GM18502 (cell line): ENCODE results near the gene HLA-C.
"Not testable (repeated sequence)": the region's sequence is repeated elsewhere in the genome, so short reads cannot be mapped to it uniquely, and the experiment has no call there.

Experiments
- ATAC-seq: cut with Tn5 transposase; IDR thresholded peaks from one replicate; pipeline ENCODE4 v1.9.1; 2021; ENCODE audit warnings: mild to moderate bottlenecking; ENCODE audit not compliant: unreplicated experiment, poor library complexity

The HLA-C gene

DNA sequence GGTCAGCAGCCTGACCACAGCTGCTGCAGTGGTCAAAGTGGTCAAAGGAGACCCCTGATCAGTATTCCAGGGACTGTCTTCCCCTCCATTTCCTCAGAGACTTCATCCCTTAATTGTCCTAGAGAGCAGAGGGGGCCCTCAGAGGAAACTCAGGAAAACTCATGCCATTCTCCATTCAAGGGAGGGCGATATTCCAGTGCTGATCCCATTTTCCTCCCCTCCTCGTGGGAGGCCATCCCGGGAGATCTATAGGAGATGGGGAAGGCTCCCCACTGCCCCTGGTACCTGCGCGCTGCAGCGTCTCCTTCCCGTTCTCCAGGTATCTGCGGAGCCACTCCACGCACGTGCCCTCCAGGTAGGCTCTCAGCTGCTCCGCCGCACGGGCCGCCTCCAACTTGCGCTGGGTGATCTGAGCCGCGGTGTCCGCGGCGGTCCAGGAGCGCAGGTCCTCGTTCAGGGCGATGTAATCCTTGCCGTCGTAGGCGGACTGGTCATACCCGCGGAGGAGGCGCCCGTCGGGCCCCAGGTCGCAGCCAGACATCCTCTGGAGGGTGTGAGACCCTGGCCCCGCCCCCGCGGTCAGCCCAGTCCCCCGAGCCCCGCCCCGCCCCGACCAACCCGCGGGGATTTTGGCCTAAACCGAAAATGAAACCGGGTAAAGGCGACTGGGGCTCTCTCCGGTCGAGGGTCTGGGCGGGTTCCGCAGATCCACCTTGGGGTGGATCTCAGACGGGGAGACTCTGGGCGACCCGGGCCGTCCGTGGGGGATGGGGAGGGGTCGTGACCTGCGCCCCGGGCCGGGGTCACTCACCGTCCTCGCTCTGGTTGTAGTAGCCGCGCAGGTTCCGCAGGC lies 878 bp downstream of the HLA-C start:
- peak; percentile 38 for ATAC-seq

DNA sequence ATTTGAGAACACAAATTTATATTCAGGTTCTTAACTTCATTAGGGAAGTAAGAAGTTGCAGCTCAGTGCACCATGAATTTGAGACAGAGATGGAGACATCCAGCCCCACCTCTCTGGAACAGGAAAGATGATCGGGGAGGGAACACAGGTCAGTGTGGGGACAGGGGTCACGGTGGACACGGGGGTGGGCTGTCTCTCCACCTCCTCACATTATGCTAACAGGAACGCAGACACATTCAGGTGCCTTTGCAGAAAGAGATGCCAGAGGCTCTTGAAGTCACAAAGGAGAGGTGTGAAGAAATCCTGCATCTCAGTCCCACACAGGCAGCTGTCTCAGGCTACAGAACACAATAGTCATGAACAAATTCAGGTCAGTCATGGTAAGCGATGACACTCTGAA lies 3.1 kb downstream of the HLA-C start:
- no peak for ATAC-seq

DNA sequence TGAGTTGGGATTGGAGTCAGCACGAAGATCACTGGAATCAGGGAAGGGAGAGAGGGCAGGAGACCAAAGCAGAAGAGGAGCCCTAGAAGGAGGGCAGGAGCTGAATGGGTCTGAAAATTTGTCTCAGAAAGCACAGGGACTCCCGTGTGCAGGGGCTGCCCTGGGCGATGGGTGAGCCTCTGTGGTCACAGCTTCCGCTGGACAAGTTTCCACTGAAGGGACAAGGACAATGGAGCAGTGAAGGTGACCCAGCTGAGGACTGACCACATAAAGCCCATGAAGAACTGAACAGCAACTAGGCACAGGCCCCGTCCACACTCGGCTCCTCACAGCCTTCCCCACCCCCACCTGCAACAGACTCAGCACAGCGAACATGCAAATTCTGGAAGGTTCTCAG lies 3.5 kb downstream of the HLA-C start:
- ATAC-seq = no peak

DNA sequence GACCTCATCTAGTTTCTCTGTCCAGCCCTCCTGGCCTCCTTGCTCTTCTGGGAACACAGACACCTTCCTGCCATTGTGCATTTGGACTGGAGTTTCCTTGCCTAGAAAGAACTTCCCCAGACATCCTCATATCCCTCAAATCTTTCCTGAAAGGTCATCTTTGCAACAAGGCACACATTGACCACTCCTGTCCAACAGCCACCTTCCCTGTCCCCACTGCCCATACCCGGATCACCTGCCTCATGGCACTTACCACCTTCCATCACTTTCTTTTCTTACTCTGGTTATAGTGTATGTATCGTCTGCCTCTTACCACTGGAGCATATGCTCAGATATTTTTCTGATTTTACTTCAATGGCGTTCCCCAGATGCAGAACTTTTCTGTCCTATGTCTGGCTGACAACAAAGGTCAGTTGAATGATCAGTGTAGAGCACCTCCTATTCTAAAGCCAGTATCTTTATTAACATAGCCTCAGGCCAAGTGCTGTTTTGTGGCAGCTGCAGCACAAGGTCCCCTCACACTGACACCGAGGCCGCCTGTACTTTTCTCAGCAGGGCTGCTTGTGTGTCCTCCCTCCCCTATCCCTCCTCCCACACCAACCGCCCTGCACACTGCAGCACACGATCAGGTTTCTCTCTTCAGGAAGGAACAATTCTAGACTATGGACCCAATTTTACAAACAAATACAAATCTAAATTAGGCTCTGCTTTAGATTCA lies 4.1 kb downstream of the HLA-C start:
- ATAC-seq = no peak

DNA sequence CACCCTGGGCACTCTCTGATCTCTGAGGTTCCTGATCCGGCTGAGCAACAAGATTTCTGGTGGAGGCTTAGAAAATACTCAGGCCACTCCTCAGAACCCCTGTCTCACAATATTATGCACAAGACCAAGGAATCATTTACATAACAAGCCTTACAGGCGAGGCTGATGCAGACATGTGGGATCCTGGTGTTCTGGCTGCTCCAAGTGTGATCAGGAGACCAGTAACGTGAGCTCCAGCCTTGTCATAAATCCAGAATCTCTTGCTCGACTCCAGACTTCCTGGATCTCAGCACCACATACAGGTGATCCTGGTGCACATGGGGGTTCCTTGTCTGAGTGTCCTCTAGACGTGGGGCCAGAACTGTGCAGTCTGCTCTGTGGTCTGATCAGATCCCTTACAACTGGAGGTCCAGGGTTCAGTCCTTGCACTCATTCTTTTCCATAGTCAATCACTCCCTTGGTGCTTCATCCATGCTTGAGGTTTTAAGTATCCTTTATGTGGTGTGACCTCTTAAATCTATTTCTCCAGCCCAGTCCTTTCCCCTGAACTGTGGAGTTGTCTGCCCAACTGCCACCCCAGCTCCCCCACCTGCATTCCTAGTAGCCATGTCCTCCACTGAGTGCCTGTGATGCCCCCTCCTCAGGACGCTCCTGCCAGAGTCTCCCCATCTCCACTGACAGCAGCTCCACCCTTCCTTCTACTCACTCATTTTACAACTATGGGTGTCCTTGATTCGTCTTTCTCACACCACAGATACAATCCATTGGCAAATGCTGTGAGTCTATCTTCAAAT lies 5.1 kb downstream of the HLA-C start:
- ATAC-seq = no peak

DNA sequence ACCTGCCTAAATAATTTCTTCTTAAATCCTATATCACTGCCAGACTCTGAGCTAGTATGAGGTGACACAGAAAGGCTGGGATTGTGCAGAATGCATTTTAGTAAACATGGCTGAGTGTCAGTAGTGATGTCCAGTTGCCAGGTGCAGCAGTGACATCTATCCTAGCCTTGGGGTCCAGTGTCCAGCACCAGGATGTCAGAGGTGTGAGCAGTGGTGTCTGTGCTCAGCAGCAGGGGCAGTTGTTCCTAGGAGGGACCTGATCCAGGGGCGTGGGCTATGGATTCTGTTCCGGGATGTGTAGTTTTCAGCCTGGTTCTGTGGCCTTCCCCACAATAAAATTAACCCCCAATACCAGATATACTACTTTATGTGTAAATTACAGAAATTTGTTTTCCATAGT lies 6.0 kb downstream of the HLA-C start:
- no peak for ATAC-seq

DNA sequence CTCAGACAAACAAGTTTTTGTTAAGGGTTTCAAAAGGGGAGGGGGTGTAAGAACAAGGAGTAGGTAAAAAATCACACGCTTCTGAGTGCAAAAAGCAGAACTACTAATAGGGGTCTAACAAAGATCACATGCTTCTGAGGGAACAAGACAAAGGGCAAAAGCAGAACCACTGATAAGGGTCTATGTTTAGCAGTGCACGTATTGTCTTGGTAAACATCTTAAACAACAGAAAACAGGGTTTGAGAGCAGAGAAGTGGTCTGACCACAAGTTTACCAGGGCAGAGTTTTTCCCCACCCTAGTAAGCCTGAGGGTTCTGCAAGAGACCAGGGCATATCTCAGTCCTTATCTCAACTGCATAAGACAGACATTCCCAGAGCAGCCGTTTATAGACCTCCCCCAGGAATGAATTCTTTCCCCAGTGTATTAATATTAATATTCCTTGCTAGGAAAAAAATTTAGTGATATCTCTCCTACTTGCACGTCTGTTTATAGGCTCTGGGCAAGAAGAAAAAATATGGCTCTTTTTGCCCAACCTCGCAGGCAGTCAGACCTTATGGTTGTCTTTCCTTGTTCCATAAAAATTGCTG lies 8.5 kb downstream of the HLA-C start:
- not testable (repeated sequence) for ATAC-seq

DNA sequence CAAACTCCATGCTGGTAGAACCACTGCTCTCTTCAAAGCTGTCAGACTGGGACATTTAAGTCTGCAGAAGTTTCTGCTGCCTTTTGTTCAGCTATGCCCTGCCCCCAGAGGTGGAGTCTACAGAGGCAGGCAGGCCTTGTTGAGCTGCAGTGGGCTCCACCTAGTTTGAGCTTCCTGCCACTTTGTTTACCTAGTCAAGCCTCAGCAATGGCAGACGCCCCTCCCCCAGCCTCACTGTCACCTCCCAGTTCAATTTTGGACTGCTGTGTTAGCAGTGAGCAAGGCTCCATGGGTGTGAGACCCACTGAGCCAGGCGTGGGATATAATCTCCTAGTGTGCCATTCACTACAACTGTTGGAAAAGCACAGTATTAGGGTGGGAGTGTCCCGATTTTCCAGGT lies 11.9 kb downstream of the HLA-C start:
- not testable (repeated sequence) for ATAC-seq

DNA sequence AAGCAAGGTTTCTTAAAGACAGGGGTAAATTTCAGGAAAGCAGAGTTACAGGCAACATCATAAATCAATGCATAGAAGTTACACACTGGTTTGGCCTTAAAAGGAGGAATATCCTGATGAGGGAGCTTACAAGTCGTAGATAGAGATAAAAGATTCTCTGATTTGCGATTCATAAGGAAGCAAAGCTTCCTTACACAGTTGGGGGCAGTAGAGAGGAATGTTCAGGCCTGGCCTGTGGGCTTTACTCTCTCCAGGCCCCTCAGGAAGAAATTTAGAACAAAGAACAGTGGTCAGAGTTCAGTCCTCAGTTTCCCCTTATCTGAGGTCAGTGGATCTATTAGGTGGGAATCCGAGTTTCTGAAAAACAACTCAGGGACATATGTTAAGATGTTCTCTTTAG lies 19.3 kb downstream of the HLA-C start:
- ATAC-seq = no peak

DNA sequence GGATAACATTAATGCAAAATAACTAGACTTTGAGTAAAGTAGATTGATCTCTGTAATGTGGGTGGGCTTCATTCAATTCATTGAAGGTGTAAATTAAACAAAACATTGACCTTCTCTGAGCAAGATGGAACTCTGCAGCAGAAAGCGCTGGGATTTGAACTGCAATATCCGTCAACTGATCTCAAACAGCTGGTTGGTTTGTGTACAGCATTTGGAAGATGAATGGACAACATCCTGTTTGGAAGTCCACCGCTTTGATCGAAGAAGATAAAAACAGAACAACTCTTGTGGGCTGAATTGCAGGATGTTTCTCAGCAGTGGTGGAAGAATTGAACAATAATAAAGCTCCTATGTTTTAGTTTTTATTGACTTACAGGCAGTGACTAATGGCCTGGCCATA lies 20.6 kb downstream of the HLA-C start:
- no peak for ATAC-seq

DNA sequence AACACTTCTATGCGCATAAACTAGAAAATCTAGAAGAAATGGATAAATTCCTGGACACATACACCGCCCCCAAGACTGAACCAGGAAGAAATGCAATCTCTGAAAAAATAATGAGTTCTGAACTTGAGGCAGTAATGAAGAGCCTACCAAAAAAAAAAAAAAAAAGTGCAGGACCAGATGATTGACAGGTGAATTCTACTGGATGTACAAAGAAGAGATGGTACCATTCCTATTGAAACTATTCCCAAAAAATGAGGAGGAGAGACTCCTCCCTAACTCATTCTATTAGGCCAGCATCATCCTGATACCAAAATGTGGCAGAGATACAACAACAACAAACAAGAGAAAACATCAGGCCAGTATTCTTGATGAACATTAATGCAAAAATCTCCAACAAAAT lies 22.7 kb downstream of the HLA-C start:
- no peak for ATAC-seq

DNA sequence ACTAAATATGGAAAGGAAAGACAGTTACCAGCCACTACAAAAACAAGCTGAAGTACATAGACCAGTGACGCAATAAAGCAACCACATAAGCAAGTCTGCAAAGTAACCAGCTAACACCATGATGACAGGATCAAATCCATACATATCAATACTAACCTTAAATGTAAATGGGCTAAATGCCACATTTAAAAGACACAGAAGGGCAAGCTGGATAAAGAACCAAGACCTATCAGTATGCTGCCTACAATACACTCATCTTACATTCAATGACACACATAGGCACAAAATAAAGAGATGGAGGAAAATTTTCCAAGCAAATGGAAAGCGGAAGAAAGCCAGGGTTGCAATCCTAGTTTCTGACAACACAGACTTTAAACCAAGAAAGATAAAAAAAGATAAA lies 24.1 kb downstream of the HLA-C start:
- no peak for ATAC-seq

DNA sequence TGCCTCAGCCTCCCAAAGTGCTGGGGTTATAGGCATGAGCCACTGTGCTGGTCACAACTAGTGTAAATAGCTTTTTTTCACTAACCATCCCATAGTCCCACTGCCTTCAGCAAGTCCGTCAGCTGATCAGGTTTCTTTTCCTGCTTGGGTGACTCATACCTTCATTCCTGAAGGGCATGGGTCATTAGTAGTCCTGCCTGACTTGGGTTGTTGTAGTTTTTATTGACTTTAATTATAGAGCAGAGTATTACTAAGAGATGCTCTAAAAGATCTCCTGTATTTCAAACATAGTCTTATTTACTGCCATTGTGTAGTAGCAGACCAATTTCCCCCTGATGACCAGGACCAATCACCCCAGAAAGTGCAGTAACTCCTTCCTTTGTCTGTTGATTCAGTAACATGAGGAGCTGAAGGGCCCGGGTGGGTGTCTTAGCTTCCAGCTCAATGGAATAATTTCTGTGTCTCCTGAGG lies 25.8 kb downstream of the HLA-C start:
- ATAC-seq = no peak

DNA sequence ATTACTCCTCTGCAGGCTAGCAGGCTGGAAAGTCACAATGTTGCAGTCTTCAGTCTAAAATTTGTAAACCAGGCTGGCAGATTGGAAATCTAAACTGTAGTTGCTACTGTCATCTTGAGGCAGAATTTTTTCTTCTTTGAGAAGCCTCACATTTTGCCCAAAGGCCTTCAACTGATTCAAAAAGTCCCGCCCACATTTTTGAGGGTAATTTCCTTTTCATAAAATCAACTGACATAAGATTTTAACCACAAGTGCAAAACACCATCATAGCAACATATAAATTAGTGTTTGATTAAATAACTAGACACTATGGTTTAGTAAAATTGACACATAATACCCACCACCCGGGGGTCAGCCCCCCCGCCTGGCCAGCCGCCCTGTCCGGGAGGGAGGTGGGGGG lies 28.4 kb downstream of the HLA-C start:
- no peak for ATAC-seq

DNA sequence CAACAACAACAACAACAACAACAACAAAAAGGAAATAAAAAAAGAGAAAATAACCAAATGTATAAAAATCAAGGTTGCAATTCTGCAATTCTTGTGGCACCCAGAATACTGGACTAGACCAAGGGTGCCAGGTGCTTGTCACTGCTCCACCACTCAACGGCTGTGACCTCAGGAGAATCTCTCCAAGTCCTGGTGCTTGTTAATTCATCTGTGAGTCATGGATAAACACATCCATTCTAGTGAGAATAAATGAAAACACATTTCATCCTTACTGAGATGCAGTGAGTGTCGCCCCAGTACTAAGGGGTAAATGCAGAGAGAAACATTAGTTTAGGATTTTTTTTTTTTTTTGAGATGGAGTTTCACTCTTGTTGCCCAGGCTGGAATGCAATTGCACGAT lies 32.0 kb downstream of the HLA-C start:
- ATAC-seq = no peak

DNA sequence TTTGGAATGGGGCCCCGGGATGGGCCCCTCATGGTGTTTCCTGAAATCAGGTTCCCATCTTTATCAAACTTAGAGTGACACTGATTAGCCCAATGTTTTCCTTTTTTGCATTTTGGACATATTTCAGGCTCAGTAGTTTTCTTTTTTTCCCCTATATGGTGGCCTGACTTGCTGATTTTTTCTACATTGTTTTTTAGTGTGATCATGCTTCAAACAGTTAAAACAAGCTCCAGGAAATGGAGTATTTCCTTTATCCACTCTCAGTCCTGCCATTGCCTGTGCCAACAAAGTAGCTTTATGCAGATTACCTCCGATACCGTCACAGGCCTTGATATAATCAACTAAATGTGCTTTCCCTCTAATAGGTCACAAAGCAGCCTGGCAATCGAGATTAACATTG lies 37.8 kb downstream of the HLA-C start:
- not testable (repeated sequence) for ATAC-seq

DNA sequence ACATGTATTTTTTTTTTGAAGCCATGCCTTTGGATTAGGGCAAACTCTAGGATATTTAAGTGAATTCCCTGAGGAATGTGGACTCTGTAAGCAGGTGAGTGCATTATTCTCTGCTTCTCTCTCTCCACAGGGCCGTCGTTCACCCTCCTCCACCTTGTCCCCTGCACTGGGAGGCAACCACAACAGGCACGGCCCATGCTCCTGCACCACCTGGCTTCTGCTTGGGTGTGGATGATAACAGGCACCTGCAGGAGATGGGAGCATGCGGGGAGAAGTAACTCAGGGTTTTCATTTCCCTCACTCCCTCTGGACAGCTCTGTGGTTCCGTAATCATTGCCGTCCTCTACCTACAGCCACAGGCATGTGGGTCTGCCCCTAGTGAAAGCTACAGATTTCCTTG lies 43.4 kb downstream of the HLA-C start:
- ATAC-seq = no peak

DNA sequence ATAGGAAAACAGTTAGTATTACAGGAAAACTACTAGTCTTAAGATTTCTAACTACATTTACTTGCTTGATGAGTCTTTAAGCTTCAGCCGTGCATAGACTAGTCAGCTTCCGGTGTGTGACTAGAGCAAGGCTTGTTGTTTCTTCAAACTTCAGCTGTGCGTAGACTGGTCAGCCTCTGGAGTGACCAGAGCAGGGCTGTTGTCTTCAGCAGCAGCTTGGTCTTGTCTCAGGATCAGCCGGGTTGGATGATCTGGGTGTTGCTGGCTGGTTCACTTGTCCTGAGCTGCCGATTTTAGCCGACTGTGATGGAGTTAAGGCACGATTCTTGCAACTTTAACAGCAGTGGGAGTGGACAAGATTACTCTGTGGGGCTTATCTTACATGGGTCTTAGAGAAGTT lies 44.7 kb downstream of the HLA-C start:
- ATAC-seq = no peak

DNA sequence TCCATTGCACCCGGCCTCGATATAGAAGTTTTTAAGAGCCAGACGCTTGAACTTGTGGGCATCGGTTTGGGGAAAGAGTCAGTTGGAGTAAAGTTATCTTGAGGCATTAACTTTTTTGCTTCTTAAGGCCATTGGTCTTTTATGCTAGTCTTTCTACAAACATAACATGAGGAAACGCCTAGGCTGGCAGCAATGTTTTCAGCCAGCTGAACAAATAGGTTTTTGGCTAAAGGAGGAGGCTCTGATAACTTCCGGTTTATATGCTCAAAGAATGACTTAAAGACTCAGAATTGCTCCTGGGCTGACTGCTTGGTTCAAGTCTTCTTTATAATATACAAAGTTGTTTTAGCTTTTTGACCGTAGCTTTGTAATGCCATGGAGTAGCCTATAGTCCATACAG lies 46.2 kb downstream of the HLA-C start:
- no peak for ATAC-seq

DNA sequence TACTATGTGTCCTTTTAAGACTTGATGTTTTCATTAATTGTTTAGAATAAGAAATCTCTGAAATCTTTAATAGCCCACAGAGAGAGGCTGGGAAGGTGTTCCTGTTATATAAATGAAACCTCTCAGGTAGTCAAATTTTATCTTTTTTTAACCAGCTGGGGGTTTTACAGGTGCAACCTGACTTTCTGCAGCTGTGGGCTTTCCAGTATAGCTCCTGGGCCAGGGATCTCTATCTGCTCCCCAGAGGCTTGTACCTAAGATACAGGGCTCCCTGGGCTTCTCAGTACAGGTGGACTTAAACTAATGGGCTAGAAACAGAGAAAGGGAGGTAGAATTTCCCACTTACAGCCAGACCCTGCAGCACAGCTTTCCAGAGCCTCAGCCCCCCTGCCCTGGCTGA lies 49.4 kb downstream of the HLA-C start:
- ATAC-seq = no peak
